ENCODE data around the gene NFATC2. TPM values are rescaled to one million over a fixed set of nuclear protein-coding genes. Genes with fewer than 3 reads are reported as not detected.

The NFATC2 gene
- total RNA-seq, 1 experiment from 2014 or later, result 15.8 TPM

DNA sequence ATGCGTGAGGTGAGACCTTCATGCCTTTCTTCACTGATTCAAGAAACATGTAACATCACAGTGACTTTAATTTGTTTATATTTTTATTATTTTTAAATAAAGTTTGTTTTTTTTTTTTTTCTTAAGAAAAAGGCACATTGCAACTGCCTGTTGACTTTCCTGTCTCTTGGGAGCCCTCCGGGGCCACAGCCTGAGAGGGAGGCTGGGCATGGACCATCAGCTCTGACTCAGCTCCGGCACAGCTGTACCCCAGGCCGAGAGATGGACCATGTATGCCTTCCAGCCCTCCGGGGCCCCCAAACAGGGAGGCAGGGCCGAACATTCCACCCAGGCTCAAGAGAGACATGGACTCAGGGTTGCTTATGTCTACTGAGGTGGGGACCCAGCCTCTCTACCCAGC, 99.9 kb downstream of the NFATC2 start:
- Mint-ChIP-seq H3K27me3 (ENCODE audit: unreplicated experiment) (no peaks in the 10 kb centered on the region), H3K9me3 (ENCODE audit: low read depth, unreplicated experiment) (no peaks in the 10 kb centered on the region), H3K27ac (ENCODE audit: unreplicated experiment) (no peak overlapping the region), H3K36me3 (ENCODE audit: insufficient read depth, unreplicated experiment) (peaks cover 5% of the 10 kb centered on the region), H3K4me1 (ENCODE audit: low read depth, unreplicated experiment) (peaks cover 23% of the 10 kb centered on the region), H3K4me3 (ENCODE audit: low read depth, unreplicated experiment) (no peak overlapping the region)
- TF ChIP-seq, protein P1, sequence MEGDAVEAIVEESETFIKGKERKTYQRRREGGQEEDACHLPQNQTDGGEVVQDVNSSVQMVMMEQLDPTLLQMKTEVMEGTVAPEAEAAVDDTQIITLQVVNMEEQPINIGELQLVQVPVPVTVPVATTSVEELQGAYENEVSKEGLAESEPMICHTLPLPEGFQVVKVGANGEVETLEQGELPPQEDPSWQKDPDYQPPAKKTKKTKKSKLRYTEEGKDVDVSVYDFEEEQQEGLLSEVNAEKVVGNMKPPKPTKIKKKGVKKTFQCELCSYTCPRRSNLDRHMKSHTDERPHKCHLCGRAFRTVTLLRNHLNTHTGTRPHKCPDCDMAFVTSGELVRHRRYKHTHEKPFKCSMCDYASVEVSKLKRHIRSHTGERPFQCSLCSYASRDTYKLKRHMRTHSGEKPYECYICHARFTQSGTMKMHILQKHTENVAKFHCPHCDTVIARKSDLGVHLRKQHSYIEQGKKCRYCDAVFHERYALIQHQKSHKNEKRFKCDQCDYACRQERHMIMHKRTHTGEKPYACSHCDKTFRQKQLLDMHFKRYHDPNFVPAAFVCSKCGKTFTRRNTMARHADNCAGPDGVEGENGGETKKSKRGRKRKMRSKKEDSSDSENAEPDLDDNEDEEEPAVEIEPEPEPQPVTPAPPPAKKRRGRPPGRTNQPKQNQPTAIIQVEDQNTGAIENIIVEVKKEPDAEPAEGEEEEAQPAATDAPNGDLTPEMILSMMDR (IDR thresholded peaks at IDR 0.05; ENCODE audit: unreplicated experiment), result no peak
- no peak for DNase-seq
- CTCF ChIA-PET, result interaction anchor here (1.3 kb wide), 1 partner anchor 14 kb away, joined by 5 read pairs; no protein-coding TSS in a partner anchor
- intact Hi-C loops (cut with micrococcal nuclease; ENCODE audit: unreplicated experiment), result no loop called here
- no TSS peak for BruUV-seq (replicated peaks)

DNA sequence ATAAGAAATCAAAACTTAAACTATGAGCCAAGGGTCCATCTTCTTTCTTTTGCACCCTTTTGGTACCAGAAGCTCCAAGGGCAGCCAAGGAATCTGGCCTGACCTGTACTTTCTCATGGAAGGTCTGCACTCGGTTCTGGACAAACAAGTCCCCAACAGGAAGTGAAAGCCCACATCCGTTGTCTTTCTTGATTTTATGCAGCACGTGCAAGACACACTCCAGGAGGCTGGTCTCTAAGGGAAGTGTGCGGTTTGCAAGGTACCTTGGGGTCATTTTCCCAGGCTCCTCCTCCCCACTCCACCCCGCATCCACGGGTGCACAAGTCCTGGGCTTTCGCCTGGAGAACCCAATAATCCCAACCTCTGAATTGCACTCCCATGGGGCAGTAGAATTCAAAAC, 101.9 kb downstream of the NFATC2 start:
- Mint-ChIP-seq H3K27me3 (ENCODE audit: unreplicated experiment) (no peaks in the 10 kb centered on the region), H3K4me3 (ENCODE audit: low read depth, unreplicated experiment) (no peak overlapping the region), H3K27ac (ENCODE audit: unreplicated experiment) (no peak overlapping the region), H3K4me1 (ENCODE audit: low read depth, unreplicated experiment) (peaks cover 9% of the 10 kb centered on the region), H3K36me3 (ENCODE audit: insufficient read depth, unreplicated experiment) (no peaks in the 10 kb centered on the region), H3K9me3 (ENCODE audit: low read depth, unreplicated experiment) (no peaks in the 10 kb centered on the region)
- CTCF ChIA-PET, result no interaction called here
- DNase-seq, result no peak
- intact Hi-C loops (cut with micrococcal nuclease; ENCODE audit: unreplicated experiment), result no loop called here
- TF ChIP-seq, protein P1 (IDR thresholded peaks at IDR 0.05; ENCODE audit: unreplicated experiment), result no peak
- BruUV-seq (replicated peaks), result no TSS peak

DNA sequence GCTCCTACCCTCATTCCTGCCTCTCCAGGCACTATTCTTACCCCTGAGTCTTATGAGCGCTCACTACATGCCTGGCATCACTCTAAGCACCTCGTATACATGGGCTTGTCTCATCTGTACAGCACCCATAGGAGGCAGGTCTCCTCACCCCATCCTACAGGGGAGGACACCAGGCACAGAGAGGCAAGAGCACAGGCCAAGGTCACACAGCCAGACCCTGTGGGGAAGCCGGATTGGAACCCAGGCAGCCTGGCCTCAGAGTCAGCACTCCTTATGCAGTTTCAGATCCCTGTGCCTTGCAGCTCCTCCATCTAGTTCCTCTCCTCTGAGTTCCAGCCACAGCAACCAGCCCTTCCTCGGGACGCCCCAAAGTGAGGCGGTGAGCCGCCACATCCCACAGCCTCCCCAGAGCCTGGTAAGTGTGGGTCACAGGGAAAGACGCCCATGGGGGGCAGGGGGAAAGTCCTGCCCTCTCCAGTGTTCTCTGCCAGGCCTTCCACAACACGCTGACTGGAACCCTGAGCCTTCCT, 103.3 kb downstream of the NFATC2 start:
- no peak overlapping the region for H3K27ac Mint-ChIP-seq (ENCODE audit: unreplicated experiment)
- no peaks in the 10 kb centered on the region for H3K9me3 Mint-ChIP-seq (ENCODE audit: low read depth, unreplicated experiment)
- H3K4me1 Mint-ChIP-seq (ENCODE audit: low read depth, unreplicated experiment), result no peaks in the 10 kb centered on the region
- no peak overlapping the region for H3K4me3 Mint-ChIP-seq (ENCODE audit: low read depth, unreplicated experiment)
- H3K27me3 Mint-ChIP-seq (ENCODE audit: unreplicated experiment), result no peaks in the 10 kb centered on the region
- no peak for DNase-seq
- CTCF ChIA-PET, result no interaction called here
- BruUV-seq (replicated peaks), result no TSS peak
- no peaks in the 10 kb centered on the region for H3K36me3 Mint-ChIP-seq (ENCODE audit: insufficient read depth, unreplicated experiment)
- TF ChIP-seq, protein P1 (IDR thresholded peaks at IDR 0.05; ENCODE audit: unreplicated experiment), result no peak
- intact Hi-C loops (cut with micrococcal nuclease; ENCODE audit: unreplicated experiment), result no loop called here

DNA sequence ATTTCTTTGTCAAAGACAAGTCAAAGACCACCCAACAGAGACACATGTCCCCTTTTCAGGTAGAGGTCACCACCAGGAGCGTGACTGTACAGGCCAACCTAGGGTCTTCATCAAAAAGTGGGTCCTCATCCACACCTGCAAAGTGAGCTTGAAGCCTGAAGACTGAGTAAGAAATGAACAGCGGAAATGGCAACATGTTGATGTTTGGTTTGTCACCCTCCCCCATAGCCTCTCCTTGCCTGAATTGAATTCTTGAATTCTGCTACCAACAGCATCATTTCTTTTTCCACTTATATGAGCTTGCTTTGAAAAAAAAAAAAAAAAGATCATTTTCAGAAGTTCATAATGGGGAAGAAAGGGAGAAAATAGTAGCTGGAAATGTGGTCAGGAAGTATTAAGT, 104.4 kb downstream of the NFATC2 start:
- intact Hi-C loops (cut with micrococcal nuclease; ENCODE audit: unreplicated experiment), result no loop called here
- no peak overlapping the region for H3K4me3 Mint-ChIP-seq (ENCODE audit: low read depth, unreplicated experiment)
- DNase-seq, result no peak
- CTCF ChIA-PET, result interaction anchor here (0.6 kb wide), 1 partner anchor 43 kb away, joined by 3 read pairs; no protein-coding TSS in a partner anchor
- no TSS peak for BruUV-seq (replicated peaks)
- TF ChIP-seq, protein P1 (IDR thresholded peaks at IDR 0.05; ENCODE audit: unreplicated experiment), result no peak
- H3K4me1 Mint-ChIP-seq (ENCODE audit: low read depth, unreplicated experiment), result no peaks in the 10 kb centered on the region
- H3K27ac Mint-ChIP-seq (ENCODE audit: unreplicated experiment), result no peak overlapping the region
- no peaks in the 10 kb centered on the region for H3K27me3 Mint-ChIP-seq (ENCODE audit: unreplicated experiment)
- H3K9me3 Mint-ChIP-seq (ENCODE audit: low read depth, unreplicated experiment), result no peaks in the 10 kb centered on the region
- H3K36me3 Mint-ChIP-seq (ENCODE audit: insufficient read depth, unreplicated experiment), result no peaks in the 10 kb centered on the region
